ENCODE measurements around the gene LIN28A.

GRCh38 chr1:26388791-26389445, 21.7 kb upstream of the LIN28A start:
- TF ChIP-seq, protein P1, sequence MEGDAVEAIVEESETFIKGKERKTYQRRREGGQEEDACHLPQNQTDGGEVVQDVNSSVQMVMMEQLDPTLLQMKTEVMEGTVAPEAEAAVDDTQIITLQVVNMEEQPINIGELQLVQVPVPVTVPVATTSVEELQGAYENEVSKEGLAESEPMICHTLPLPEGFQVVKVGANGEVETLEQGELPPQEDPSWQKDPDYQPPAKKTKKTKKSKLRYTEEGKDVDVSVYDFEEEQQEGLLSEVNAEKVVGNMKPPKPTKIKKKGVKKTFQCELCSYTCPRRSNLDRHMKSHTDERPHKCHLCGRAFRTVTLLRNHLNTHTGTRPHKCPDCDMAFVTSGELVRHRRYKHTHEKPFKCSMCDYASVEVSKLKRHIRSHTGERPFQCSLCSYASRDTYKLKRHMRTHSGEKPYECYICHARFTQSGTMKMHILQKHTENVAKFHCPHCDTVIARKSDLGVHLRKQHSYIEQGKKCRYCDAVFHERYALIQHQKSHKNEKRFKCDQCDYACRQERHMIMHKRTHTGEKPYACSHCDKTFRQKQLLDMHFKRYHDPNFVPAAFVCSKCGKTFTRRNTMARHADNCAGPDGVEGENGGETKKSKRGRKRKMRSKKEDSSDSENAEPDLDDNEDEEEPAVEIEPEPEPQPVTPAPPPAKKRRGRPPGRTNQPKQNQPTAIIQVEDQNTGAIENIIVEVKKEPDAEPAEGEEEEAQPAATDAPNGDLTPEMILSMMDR (IDR thresholded peaks at IDR 0.05) = no peak
- TF ChIP-seq POLR2A (IDR thresholded peaks at IDR 0.05) = no peak

Data from adrenal gland (tissue), 5 donors.